Muscle of arm (tissue), 12 donors: Measurements from ENCODE around the gene ABHD17C. TPM values are rescaled to one million over a fixed set of nuclear protein-coding genes. Genes with fewer than 3 reads are reported as not detected.

ENCODE experiments used
- DNase-seq: peaks from one replicate; pipeline ENCODE4 v3.0.0-alpha.2; 2013
- polyA plus RNA-seq, 12 donors: library from polyadenylated mRNA; unstranded; fragments of 120-200 nt; gene quantifications; one replicate each; pipeline ENCODE4 v1.2.1, GENCODE V29; 2013; ENCODE audit not compliant: insufficient read length in 12 of 12

The ABHD17C gene
- polyA plus RNA-seq, 12 donors = 4.6 to 14.7 (median 7.0) TPM; not detected in 1

- no peak for DNase-seq
Measured at GRCh38 chr15:80727196-80727595, 32.1 kb downstream of the ABHD17C start.

DNA sequence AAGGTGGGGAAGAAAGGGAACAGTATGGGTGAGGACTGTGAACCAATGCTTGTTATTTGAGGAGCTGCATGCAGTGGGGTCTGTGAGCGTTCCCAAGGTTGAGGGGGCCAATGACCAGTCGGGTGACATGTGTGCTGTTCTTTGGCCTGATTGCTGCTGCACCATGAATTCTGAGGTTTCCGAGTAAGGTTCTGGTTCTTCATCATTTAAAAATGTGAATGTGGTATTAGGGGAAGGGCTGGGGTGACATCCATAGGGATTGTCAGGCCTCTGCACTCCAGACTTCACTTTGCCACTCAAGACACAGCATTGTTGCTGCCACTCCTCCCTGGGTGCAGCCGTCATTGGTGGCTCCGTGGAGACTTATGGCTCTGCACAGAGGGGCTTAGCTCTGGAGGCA, 32.5 kb downstream of the ABHD17C start:
- no peak for DNase-seq

- no peak for DNase-seq
Measured at GRCh38 chr15:80730387-80730786, 35.3 kb downstream of the ABHD17C start.

- DNase-seq = no peak
Measured at GRCh38 chr15:80730926-80731325, 35.8 kb downstream of the ABHD17C start.

- DNase-seq = no peak
Measured at GRCh38 chr15:80732167-80732566, 37.1 kb downstream of the ABHD17C start.

DNA sequence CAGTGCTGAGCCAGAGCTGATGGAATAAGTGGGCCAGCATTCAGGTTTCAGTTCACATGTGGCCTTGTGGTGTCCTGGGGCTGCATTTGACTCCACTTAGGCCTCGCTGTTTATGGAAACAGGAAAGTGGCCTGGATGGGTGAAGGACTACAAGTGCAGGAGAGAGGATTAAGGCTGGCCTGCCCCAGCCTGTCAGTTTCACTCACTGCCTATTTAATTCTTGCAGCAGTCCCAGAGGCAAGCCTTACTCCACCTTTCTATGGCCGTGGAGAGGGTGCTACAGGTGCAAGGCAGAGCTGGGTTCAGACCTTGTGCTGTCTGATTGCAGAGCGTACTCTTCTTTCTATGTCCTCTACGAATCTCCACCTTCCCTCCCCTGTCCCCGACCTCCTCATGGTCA, 37.7 kb downstream of the ABHD17C start:
- no peak for DNase-seq

DNA sequence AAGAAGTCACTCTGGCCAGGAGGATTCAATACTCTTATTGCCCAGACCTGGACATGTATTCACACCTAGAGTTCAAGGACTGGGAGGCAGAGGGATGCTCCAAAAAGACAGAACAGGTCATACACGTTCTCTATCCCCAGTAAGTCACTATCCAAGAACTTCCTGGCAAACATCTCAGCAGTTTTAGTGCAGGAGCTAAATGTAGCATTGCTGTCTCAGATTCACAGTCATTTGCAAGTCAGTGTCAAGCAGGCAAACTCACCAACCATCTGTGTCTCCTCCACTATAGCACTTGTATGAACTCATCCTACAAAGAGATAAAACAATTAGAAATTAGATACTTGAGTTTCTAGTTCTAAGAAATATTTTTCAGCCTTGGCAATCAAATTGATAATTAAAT, 38.4 kb downstream of the ABHD17C start:
- no peak for DNase-seq

DNA sequence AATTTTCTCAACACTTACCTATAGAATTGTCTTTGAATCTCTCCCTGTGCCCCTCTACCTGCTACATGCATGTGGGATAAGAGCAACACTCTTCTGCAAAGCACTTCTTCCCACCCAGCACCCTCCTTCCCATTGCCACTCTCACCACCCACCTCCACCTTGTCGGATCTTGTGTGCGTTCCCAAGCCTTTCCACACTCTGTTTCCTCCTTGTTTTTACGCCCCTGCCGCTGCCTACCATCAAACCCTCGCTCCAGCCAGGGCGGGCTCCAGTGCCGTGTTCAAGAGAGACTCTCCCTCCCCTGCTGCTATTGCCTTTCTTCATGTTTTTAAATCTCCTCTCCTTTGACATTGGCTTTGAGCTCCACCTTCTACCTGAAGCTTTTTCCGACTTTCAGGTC, 40.2 kb downstream of the ABHD17C start:
- no peak for DNase-seq

- DNase-seq = no peak
Measured at GRCh38 chr15:80736560-80736959, 41.5 kb downstream of the ABHD17C start.

DNA sequence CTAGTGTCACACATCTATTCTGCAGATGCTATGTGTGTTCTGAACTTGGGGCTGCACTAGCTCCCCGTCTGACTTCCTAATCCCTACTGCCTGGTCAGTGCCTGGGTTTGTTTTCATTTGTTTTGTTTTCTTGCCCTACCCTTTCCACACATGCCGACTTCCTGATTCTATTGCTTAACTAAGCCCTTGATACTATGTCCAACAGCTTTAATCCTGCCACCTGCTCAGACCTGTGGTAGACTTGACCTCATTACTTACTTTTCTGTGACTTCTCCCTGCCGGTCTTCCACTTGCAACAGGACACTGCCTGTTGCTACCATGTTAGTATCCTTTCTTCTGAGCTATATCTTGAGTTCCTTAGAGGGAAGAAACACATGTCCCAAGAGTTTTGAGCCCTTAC, 44.8 kb downstream of the ABHD17C start:
- DNase-seq = no peak

- no peak for DNase-seq
Measured at GRCh38 chr15:80742081-80742480, 47.0 kb downstream of the ABHD17C start.

GRCh38 chr15:80743189-80743833, 48.2 kb downstream of the ABHD17C start:
- no peak for DNase-seq

DNA sequence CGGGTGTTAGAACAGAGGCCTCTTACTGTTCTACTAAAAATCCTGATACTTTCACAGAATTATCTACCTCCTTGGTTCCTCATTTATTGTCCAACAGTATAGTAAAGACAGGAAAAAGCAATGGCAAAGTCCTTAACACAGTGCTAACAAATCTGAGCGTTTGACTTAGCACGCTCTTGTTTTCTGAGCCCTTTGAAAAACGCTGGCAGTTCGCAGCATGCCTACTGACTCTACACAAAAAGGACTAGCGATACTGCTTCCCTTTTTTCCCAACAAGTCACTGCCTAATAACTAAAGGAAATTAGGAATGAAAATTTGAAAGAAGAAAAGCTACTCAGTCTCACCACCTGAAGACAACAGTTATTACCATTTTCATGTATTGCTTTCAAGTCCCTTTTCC, 49.3 kb downstream of the ABHD17C start:
- no peak for DNase-seq

DNA sequence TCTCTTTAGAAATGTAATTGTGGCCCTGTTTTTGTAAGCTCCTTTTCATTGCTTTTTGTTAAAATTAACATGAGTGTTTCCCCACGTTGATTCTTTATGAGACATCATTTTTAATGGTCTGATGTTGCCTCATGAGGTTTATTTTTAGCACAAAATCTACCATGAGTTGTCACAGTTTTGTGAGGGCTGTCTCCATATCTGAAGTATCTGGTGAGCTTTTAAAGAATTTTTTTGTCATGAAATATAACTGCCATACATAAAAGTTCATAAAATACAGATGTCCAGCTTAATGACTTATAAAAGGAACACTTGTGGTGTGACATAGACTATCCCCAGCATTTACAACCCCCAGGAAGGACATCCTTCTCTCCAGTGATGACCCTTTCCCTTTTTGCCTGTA, 49.7 kb downstream of the ABHD17C start:
- no peak for DNase-seq

DNA sequence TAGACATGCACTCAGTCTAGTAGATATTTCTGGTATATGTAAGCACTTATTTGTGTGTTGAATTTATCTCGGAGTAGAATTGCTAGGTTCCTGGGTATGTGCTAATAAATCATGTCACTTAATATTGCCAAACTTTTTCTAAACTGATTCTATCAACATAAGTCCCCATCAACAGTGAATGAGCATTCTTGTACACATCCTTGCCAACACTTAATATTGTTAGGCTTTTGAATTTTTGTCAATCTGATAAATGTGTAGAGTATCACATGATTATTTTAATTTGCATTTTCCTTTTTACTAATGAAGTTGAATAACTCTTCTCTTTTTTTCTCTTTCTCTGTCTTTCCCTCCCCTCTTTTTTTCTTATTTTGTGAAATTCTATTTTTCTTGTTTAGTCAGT, 50.8 kb downstream of the ABHD17C start:
- DNase-seq = no peak

DNA sequence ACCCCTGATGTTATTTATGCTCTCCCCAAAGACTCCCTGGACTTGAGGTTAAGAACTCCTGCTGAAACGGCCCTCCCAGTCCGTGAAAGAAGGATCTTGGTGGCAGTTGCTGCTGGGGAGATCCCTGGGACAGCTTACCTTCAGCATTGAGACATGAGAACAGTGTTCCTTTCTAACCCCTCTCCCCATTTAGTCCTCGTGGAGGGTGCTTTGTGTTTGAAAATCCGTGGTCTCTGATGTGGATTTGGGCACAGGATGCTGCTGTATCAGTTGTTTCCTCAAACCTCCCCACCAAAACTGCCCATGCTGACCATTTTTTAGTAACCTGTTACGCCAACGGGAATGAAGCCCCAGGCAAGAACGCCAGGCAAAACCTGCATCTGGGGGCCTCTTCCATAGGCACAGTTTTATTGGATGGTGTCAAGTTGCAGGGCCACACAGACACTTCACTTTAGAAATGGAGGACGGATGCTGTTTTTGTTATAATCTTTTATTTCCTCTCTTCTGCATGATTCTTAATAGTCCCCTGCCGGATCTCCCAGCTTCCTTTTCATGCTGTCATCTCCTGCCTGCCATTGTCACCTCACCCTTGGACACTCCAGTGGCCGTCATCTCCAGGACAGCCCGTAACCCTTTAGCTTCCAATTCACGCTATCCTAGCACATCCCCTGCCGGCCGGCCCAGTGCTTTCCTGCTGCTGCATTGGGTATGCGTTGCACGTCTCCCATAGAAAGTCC, 52.4 kb downstream of the ABHD17C start:
- DNase-seq = no peak

DNA sequence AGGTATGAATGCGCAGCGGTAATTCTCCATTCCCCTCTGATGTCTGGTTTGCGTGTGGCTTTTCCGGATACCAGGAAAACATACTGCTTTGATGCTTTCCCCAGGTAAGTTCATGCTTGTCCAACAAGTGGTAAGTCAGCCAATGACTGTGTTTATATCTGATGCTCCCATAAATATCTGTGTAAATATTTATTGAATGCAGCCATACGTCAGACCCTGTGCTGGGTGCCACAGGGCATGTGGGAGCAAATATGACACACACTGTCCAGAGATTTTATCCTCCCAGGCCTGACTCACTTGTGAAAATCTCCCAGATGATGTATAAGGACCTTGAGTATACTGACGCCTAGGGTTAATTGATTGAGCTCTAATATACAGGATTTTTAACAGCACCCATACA, 54.5 kb downstream of the ABHD17C start:
- DNase-seq = no peak

DNA sequence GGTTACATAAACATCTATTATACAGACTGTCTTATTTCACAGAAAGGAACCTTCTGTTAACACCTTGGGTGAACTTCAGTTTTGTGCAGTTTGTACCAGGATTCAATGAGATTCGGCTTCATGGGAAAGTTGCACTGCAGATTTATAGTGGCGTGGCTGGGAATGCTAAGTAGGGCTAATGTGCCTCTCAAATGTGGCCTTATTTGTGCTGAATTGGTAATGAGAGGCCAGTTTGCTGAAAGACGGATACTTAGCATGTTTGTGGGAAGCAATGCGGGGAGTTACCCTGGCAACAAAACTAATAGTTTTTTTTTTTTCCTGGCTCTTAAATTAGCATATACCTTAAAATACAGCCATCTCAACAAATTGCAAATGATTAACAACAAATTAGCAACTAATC, 55.5 kb downstream of the ABHD17C start:
- DNase-seq = no peak

DNA sequence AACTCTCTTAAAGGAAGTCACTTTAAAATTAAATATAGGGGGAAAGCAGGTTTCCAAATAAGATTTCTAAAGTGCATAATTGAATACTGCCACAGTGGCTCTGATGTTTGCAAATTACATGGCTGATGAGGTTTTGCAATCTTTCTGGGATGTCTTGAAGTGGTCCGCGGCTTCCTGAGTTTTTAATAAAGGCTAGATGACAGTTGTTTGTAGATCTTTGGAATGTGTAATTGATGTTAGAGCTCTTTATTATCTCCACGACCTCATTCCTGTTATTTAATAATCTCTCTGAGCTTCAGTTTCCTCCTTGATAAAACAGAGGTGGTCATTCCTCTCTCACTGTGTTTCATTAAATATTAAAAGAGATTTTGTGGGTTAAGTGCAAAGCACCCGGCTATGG, 57.1 kb downstream of the ABHD17C start:
- no peak for DNase-seq

- no peak for DNase-seq
Measured at GRCh38 chr15:80753161-80753560, 58.1 kb downstream of the ABHD17C start.

- DNase-seq = no peak
Measured at GRCh38 chr15:80754014-80754413, 58.9 kb downstream of the ABHD17C start.

GRCh38 chr15:80755885-80756284, 60.8 kb downstream of the ABHD17C start:
- DNase-seq = no peak

GRCh38 chr15:80758130-80758745, 63.1 kb downstream of the ABHD17C start:
- DNase-seq = no peak
